SU-DHL-6 (cell line): ENCODE results near the gene GNL3.

Experiments used
- H2AFZ ChIP-seq: fragments of 200-600 bp; sonication (generic); 2 replicates; pipeline ENCODE4 v1.6.1; 2014; ENCODE audit warnings: low read depth, mild to moderate bottlenecking, moderate library complexity, mixed read lengths, antibody characterized with exemption, low read length; ENCODE audit not compliant: severe bottlenecking
- H3F3A ChIP-seq: fragments of 200-600 bp; shearing (Covaris generic); 2 replicates; pipeline ENCODE4 v1.6.0; 2016; ENCODE audit warnings: antibody characterized with exemption, mild to moderate bottlenecking; ENCODE audit not compliant: insufficient read depth
- H3K27ac ChIP-seq: fragments of 200-600 bp; sonication (generic); 2 replicates; pipeline ENCODE4 v1.5.1; 2016; ENCODE audit warnings: low read depth, mild to moderate bottlenecking, low read length, moderate library complexity, mixed read lengths
- H3K27me3 ChIP-seq: fragments of 200-600 bp; sonication (generic), shearing (Covaris generic); 2 replicates; pipeline ENCODE4 v1.6.0; 2014; ENCODE audit warnings: mild to moderate bottlenecking, low read length
- H3K36me3 ChIP-seq: fragments of 200-600 bp; sonication (generic); 2 replicates; pipeline ENCODE4 v1.6.1; 2014; ENCODE audit warnings: mild to moderate bottlenecking, low read length, mixed read lengths
- H3K4me2 ChIP-seq: fragments of 300-600, 200-600 bp; shearing (Covaris generic), sonication (generic); 2 replicates; pipeline ENCODE4 v1.6.0; 2014; ENCODE audit warnings: low read length, low read depth, mild to moderate bottlenecking; ENCODE audit not compliant: poor library complexity, severe bottlenecking
- H3K4me3 ChIP-seq: fragments of 200-600 bp; sonication (generic); 2 replicates; pipeline ENCODE4 v1.5.1; 2014; ENCODE audit warnings: antibody characterized with exemption, low read length, mild to moderate bottlenecking, mixed read lengths; ENCODE audit not compliant: insufficient read depth, poor library complexity, severe bottlenecking
- H3K79me2 ChIP-seq: fragments of 200-600 bp; sonication (generic); 2 replicates; pipeline ENCODE4 v1.6.1; 2014; ENCODE audit warnings: mild to moderate bottlenecking, low read length, moderate library complexity; ENCODE audit not compliant: insufficient read depth
- H3K9ac ChIP-seq: fragments of 200-600 bp; sonication (generic); 2 replicates; pipeline ENCODE4 v1.7.0; 2014; ENCODE audit warnings: mild to moderate bottlenecking, low read length
- H3K9me2 ChIP-seq: fragments of 200-600 bp; sonication (generic); replicated peaks from 2 replicates; pipeline ENCODE4 v1.6.1; 2014; ENCODE audit warnings: low read length; ENCODE audit not compliant: insufficient read depth
- H3K9me3 ChIP-seq: fragments of 200-600 bp; sonication (generic); 2 replicates; pipeline ENCODE4 v1.6.1; 2014; ENCODE audit warnings: low read length, mixed read lengths; ENCODE audit not compliant: insufficient read depth
- H4K20me1 ChIP-seq: fragments of 200-600 bp; sonication (generic); 2 replicates; pipeline ENCODE4 v1.6.1; 2014; ENCODE audit warnings: low read depth, mild to moderate bottlenecking, antibody characterized with exemption, low read length, moderate library complexity, mixed read lengths
- CTCF ChIP-seq: fragments of 200-600 bp; sonication (generic); IDR thresholded peaks from one replicate; pipeline ENCODE4 v1.5.1; 2017; ENCODE audit warnings: antibody characterized with exemption, mild to moderate bottlenecking, low read length, moderate library complexity; ENCODE audit not compliant: insufficient read depth, poor library complexity, severe bottlenecking
- EZH2phosphoT487 ChIP-seq: fragments of 200-600 bp; sonication (generic), shearing (Covaris generic); conservative IDR thresholded peaks from 2 replicates; pipeline ENCODE4 v1.6.1; 2018; ENCODE audit warnings: mild to moderate bottlenecking, antibody characterized with exemption, low read length, moderate library complexity, mixed read lengths

GNL3 gene

DNA sequence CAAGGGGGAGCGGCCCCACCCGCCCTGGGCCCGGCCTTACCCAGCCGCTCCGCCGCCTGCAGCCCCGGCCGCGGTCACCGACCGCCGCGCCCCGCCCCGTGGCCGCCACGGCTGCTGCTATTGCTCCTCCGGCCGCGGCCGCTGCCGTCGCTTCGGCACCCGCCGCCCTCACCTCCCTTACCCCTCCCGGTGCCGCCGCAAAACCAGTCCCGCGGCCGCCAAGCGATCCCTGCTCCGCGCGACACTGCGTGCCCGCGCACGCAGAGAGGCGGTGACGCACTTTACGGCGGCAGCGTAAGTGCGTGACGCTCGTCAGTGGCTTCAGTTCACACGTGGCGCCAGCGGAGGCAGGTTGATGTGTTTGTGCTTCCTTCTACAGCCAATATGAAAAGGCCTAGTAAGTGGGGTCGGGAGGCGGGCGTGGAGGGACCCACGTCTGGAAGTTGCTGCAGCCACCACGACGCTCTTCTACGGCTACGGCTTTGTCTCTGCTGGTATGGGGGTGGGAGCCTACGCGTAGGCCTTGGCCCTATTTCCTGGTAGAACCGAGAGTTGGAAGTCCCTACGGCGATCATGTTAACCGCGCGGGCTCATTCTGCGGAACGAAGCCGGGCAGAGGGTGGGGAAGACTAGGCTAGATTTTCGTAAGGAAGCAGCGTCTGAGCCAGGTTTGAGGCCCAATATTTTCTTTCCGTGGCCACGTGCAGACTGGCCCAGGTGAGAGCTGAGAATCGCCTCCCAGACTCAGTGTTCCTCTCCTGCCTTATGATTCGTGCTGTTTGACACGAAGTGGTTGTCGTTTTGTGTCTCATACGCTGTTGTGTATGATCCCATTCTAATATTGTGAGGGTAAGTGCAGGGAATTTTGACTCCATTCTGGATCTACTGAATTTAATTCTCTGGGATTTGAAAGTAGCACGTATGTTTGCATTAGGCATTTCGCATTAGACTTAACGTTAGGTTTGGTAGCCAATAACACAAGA, at the start of gene GNL3, which contains the start of gene PBRM1:
TSS of gene GNL3 (plus strand) at position 324 of the 983 bp plus-strand sequence. CDS start at position 385, 61 bp downstream.
TSS of gene PBRM1 (minus strand) at position 205 of the 983 bp plus-strand sequence.
- peaks cover 41% of the 10 kb centered on the region for H3K36me3 ChIP-seq
- H3K4me3 ChIP-seq: peak within 1 kb of the TSS; percentile 99
- H2AFZ ChIP-seq: peak within 1 kb of the TSS; percentile 72
- H3K9me3 ChIP-seq: no peaks in the 10 kb centered on the region
- H3K9me2 ChIP-seq: no peaks in the 10 kb centered on the region
- no peaks in the 10 kb centered on the region for H3K27me3 ChIP-seq
- no peaks in the 10 kb centered on the region for H4K20me1 ChIP-seq
- TF ChIP-seq EZH2phosphoT487 (no peak), CTCF (no peak)
- peaks cover 75% of the 10 kb centered on the region for H3K79me2 ChIP-seq
- H3K27ac ChIP-seq: peak within 1 kb of the TSS; percentile 83
- H3K9ac ChIP-seq: peak within 1 kb of the TSS; percentile 80
- peak within 1 kb of the TSS; percentile 94 for H3K4me2 ChIP-seq
- H3F3A ChIP-seq: peaks cover 12% of the 10 kb centered on the region

DNA sequence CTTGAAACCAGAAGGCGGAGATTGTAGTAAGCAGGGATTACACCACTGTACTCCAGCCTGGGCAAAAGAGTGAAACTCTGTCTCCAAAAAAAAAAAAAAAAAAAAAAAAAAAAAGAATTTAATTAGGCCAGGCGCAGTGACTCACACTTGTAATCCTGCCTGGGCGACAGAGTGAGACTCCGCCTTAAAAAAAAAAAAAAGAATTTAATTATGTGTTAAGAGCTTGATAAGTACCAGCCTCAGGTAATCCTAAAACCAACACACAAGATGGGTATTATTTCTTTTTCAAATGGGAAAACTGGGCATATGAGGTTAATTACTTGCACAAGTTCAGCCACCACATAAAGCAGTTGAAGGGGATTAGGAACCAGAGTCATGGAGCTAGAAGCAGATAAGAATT, 49.2 kb upstream of the GNL3 start:
- Histone ChIP-seq H3K9ac (no peak overlapping the region), H3F3A (0 out of 2 replicates have a peak, but pooled peaks cover 3% of the 10 kb centered on the region), H4K20me1 (no peaks in the 10 kb centered on the region), H2AFZ (no peak overlapping the region), H3K4me3 (no peak overlapping the region), H3K9me3 (no peaks in the 10 kb centered on the region), H3K4me2 (no peak overlapping the region), H3K27me3 (no peaks in the 10 kb centered on the region), H3K79me2 (no peaks in the 10 kb centered on the region), H3K36me3 (peaks cover 32% of the 10 kb centered on the region; the same call in 1 of the 2 replicates), H3K9me2 (no peaks in the 10 kb centered on the region), H3K27ac (no peak overlapping the region)
- no peak for TF ChIP-seq CTCF
- no peak for TF ChIP-seq EZH2phosphoT487

- Histone ChIP-seq H3K4me3 (no peak overlapping the region), H3K9me2 (no peaks in the 10 kb centered on the region), H3K4me2 (no peak overlapping the region), H3K79me2 (no peaks in the 10 kb centered on the region), H4K20me1 (no peaks in the 10 kb centered on the region), H3K36me3 (peaks cover 44% of the 10 kb centered on the region), H3F3A (no peaks in the 10 kb centered on the region), H3K27ac (no peak overlapping the region), H3K27me3 (no peaks in the 10 kb centered on the region), H2AFZ (no peak overlapping the region), H3K9ac (no peak overlapping the region), H3K9me3 (no peaks in the 10 kb centered on the region)
- TF ChIP-seq EZH2phosphoT487: no peak
- no peak for TF ChIP-seq CTCF
Observed at GRCh38 chr3:52645549-52645948, 40.3 kb upstream of the GNL3 start.
